ENCODE results near the gene MYH9. TPM values are rescaled to one million over a fixed set of nuclear protein-coding genes. Genes with fewer than 3 reads are reported as not detected.
A peak's percentile ranks its signal among the peaks of the same experiment; 100 is the strongest.
"Not testable (repeated sequence)": the region's sequence is repeated elsewhere in the genome, so short reads cannot be mapped to it uniquely, and the experiment has no call there.

Gene MYH9
- total RNA-seq, 1 experiment from 2014 or later = 380 TPM

- no peak for DNase-seq
- Histone ChIP-seq H3K36me3 (no peaks in the 10 kb centered on the region), H3K27me3 (no peaks in the 10 kb centered on the region), H3K4me3 (no peak overlapping the region), H3K9me3 (no peaks in the 10 kb centered on the region)
Measured at GRCh38 chr22:36419177-36419911, 31.6 kb upstream of the MYH9 start.

- H3K27me3 ChIP-seq = no peaks in the 10 kb centered on the region
- peak; percentile 70 for DNase-seq
- no peaks in the 10 kb centered on the region for H3K9me3 ChIP-seq
- H3K4me3 ChIP-seq = no peak overlapping the region
- no peaks in the 10 kb centered on the region for H3K36me3 ChIP-seq
Measured at GRCh38 chr22:36417281-36417686, 29.5 kb upstream of the MYH9 start.

- no peak overlapping the region for H3K4me3 ChIP-seq
- DNase-seq = no peak
- no peaks in the 10 kb centered on the region for H3K9me3 ChIP-seq
- H3K27me3 ChIP-seq = no peaks in the 10 kb centered on the region
- no peaks in the 10 kb centered on the region for H3K36me3 ChIP-seq
Measured at GRCh38 chr22:36415415-36416168, 27.8 kb upstream of the MYH9 start.

- no peaks in the 10 kb centered on the region for H3K9me3 ChIP-seq
- H3K4me3 ChIP-seq = no peak overlapping the region
- DNase-seq = no peak
Measured at GRCh38 chr22:36413022-36413775, 25.4 kb upstream of the MYH9 start.

GRCh38 chr22:36411589-36412258 lies 24.0 kb upstream of the MYH9 start:
- Histone ChIP-seq H3K27me3 (no peaks in the 10 kb centered on the region), H3K36me3 (no peaks in the 10 kb centered on the region), H3K9me3 (no peaks in the 10 kb centered on the region), H3K4me3 (no peak overlapping the region)
- no peak for DNase-seq

More at GRCh38 chr22:36413022-36413775, 25.4 kb upstream of the MYH9 start:
- Histone ChIP-seq H3K27me3 (no peaks in the 10 kb centered on the region), H3K36me3 (no peaks in the 10 kb centered on the region)

GRCh38 chr22:36409911-36410756 lies 22.4 kb upstream of the MYH9 start:
- Histone ChIP-seq H3K27me3 (no peaks in the 10 kb centered on the region), H3K4me3 (no peak overlapping the region), H3K36me3 (no peaks in the 10 kb centered on the region), H3K9me3 (no peaks in the 10 kb centered on the region)
- no peak for DNase-seq

GRCh38 chr22:36409554-36409910 lies 21.8 kb upstream of the MYH9 start:
- not testable (repeated sequence) for H3K36me3 ChIP-seq, H3K4me3 ChIP-seq, H3K9me3 ChIP-seq, H3K27me3 ChIP-seq, DNase-seq

- no peaks in the 10 kb centered on the region for H3K27me3 ChIP-seq
- no peak overlapping the region for H3K4me3 ChIP-seq
- H3K36me3 ChIP-seq = no peaks in the 10 kb centered on the region
- no peaks in the 10 kb centered on the region for H3K9me3 ChIP-seq
- no peak for DNase-seq
Measured at GRCh38 chr22:36409056-36409455, 21.3 kb upstream of the MYH9 start.

GRCh38 chr22:36406721-36407120 lies 19.0 kb upstream of the MYH9 start:
- Histone ChIP-seq H3K9me3 (no peaks in the 10 kb centered on the region), H3K27me3 (no peaks in the 10 kb centered on the region), H3K4me3 (no peak overlapping the region), H3K36me3 (no peaks in the 10 kb centered on the region)
- DNase-seq = peak; percentile 32

GRCh38 chr22:36405671-36406538 lies 18.1 kb upstream of the MYH9 start:
- Histone ChIP-seq H3K36me3 (no peaks in the 10 kb centered on the region), H3K27me3 (no peaks in the 10 kb centered on the region), H3K9me3 (no peaks in the 10 kb centered on the region), H3K4me3 (no peak overlapping the region)
- no peak for DNase-seq

GRCh38 chr22:36405221-36405661 lies 17.5 kb upstream of the MYH9 start:
- no peaks in the 10 kb centered on the region for H3K9me3 ChIP-seq
- no peak for DNase-seq
- no peaks in the 10 kb centered on the region for H3K36me3 ChIP-seq
- no peaks in the 10 kb centered on the region for H3K27me3 ChIP-seq
- H3K4me3 ChIP-seq = no peak overlapping the region

GRCh38 chr22:36404446-36404845 lies 16.7 kb upstream of the MYH9 start:
- Histone ChIP-seq H3K9me3 (no peaks in the 10 kb centered on the region), H3K36me3 (no peaks in the 10 kb centered on the region)
- DNase-seq = no peak

GRCh38 chr22:36399472-36399778 lies 11.7 kb upstream of the MYH9 start:
- Histone ChIP-seq H3K27me3 (no peaks in the 10 kb centered on the region), H3K4me3 (no peak overlapping the region), H3K36me3 (no peaks in the 10 kb centered on the region), H3K9me3 (no peaks in the 10 kb centered on the region)
- no peak for DNase-seq

More at GRCh38 chr22:36404446-36404845, 16.7 kb upstream of the MYH9 start:
- no peak overlapping the region for H3K4me3 ChIP-seq
- no peaks in the 10 kb centered on the region for H3K27me3 ChIP-seq

GRCh38 chr22:36398601-36399471 lies 11.1 kb upstream of the MYH9 start:
- Histone ChIP-seq H3K36me3 (no peaks in the 10 kb centered on the region), H3K27me3 (no peaks in the 10 kb centered on the region), H3K9me3 (no peaks in the 10 kb centered on the region), H3K4me3 (no peak overlapping the region)
- peak; percentile 63 for DNase-seq

All from MG63 (cell line).